ENCODE measurements around the gene EYA3.

- no peak for TF ChIP-seq POLR2AphosphoS5 (IDR thresholded peaks at IDR 0.05; ENCODE audit: low read depth, low read length)
- no peak for TF ChIP-seq POLR2A (IDR thresholded peaks at IDR 0.05; ENCODE audit: low read depth, low read length)
- TF ChIP-seq TAF1 (IDR thresholded peaks at IDR 0.05; ENCODE audit: borderline replicate concordance, low read depth, low read length), result no peak
These were observed 96.1 kb downstream of the EYA3 start for GRCh38 chr1:27992276-27992675.
